GM12892 (cell line): ENCODE measurements around the gene RARG.

Experiments
- DNase-seq: peaks from one replicate; pipeline ENCODE4 v3.0.0; 2011; ENCODE audit not compliant: insufficient read length
- FAIRE-seq: peaks from 2 replicates; lab custom pipeline; 2011; peaks lifted over from hg19 to GRCh38; lab: Jason Lieb, UNC
- POLR2A ChIP-seq: IDR thresholded peaks from 2 replicates; pipeline ENCODE4 v1.6.1; 2011; ENCODE audit warnings: low read depth, low read length, control low read depth
- POLR2AphosphoS5 ChIP-seq: IDR thresholded peaks from 2 replicates; pipeline ENCODE4 v1.6.1; 2011; ENCODE audit warnings: low read depth, low read length, control low read depth
- TAF1 ChIP-seq: IDR thresholded peaks from 2 replicates; pipeline ENCODE4 v1.6.1; 2011; ENCODE audit warnings: low read depth, mild to moderate bottlenecking, control low read depth, low read length, borderline replicate concordance

The RARG gene

GRCh38 chr12:53220694-53221202 lies 11.3 kb downstream of the RARG start:
- FAIRE-seq (peak; percentile 85), DNase-seq (peak; percentile 96)
- TF ChIP-seq POLR2AphosphoS5 (0 out of 2 replicates have a peak, but pooled peaks have one; percentile 18), TAF1 (0 out of 2 replicates have a peak, but pooled peaks have one; percentile 16), POLR2A (no peak; the same call in 1 of the 2 replicates)

GRCh38 chr12:53219956-53220693 lies 11.9 kb downstream of the RARG start:
- DNase-seq (peak; percentile 85), FAIRE-seq (no peak)
- TF ChIP-seq TAF1 (no peak), POLR2AphosphoS5 (no peak), POLR2A (no peak)

- FAIRE-seq, result peak; percentile 73
- DNase-seq, result peak; percentile 63
- 0 out of 2 replicates have a peak, but pooled peaks have one; percentile 3 for TF ChIP-seq TAF1
- TF ChIP-seq POLR2A, result no peak
- TF ChIP-seq POLR2AphosphoS5, result peak; percentile 33; the same call in 1 of the 2 replicates
Measured at GRCh38 chr12:53219292-53219955, 12.6 kb downstream of the RARG start.

- no peak for DNase-seq
- no peak for FAIRE-seq
- no peak for TF ChIP-seq POLR2AphosphoS5
- TF ChIP-seq TAF1, result no peak
- TF ChIP-seq POLR2A, result no peak
Measured at GRCh38 chr12:53218551-53219291, 13.3 kb downstream of the RARG start.

- TF ChIP-seq TAF1 (no peak), POLR2AphosphoS5 (no peak), POLR2A (no peak)
- FAIRE-seq (no peak), DNase-seq (no peak)
Measured at GRCh38 chr12:53217931-53218307, 14.1 kb downstream of the RARG start.

- FAIRE-seq (no peak), DNase-seq (no peak)
- TF ChIP-seq TAF1 (no peak), POLR2A (no peak), POLR2AphosphoS5 (no peak)
Measured at GRCh38 chr12:53217051-53217930, 14.7 kb downstream of the RARG start.

GRCh38 chr12:53215497-53215896 lies 16.5 kb downstream of the RARG start:
- no peak for TF ChIP-seq TAF1
- TF ChIP-seq POLR2AphosphoS5, result no peak
- no peak for TF ChIP-seq POLR2A
- no peak for DNase-seq
- no peak for FAIRE-seq

GRCh38 chr12:53214687-53215455 lies 17.1 kb downstream of the RARG start:
- no peak for DNase-seq
- TF ChIP-seq TAF1 (no peak), POLR2AphosphoS5 (no peak), POLR2A (no peak)
- no peak for FAIRE-seq

GRCh38 chr12:53214221-53214620 lies 17.8 kb downstream of the RARG start:
- no peak for FAIRE-seq
- TF ChIP-seq TAF1, result no peak
- no peak for TF ChIP-seq POLR2AphosphoS5
- no peak for TF ChIP-seq POLR2A
- no peak for DNase-seq
